ENCODE data around the gene TPM3.

TPM3 gene

DNA sequence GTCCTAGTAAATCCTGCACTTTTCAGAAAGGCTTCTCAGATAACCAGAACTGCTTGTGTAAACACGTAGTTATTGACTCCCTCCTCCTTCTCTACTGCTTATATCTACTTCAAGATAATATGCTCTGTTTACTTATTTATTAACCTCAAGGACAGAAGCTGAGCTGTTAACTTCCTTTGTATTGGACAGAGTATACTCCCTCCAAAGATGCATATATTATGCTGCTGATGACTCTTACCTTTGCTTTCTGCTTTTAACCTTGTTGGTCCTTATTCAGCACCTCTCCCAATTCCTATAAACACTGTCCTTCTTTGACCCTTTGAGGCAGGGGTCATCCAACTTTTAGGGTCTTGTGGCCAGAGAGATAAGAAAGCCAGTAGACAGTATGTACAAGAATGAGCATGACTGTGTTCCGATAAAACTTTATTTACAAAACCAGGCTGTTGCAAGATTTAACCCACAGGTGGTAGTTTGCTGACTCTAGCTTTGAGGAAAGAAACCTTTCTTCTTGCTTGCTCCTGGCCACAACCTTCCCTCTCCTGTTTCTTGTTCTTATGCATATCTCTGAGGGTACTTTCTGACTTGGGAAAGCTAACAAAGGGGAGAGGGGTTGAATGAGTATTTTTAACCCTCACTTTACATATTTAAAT, 4.9 kb downstream of the TPM3 start:
- DNase-seq, result no peak
- in situ Hi-C loops (cut with HindIII; ENCODE audit: low pct_ligation_motif_present, low sequenced_read_pairs), result no loop called here
- no peaks in the 10 kb centered on the region for H3K27me3 ChIP-seq (replicated peaks)

DNA sequence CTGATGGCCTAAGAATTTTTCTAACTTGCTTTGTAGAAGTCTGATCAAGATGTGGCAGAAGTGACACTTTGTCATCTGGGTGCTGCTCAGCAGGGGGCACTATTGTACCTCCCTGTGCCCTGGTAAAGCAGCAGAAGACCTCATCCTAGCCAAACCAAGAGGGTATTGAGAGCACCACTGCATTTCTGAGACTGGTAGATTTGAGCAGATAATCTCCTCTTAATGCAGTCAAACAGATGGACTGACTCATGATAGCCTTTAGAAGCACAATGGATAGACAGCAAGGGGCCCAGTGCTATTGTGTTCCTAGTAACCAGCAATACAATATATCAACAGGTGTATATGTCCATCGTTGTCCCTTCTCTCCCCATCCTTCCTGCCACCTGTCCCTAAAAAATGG, 5.7 kb downstream of the TPM3 start:
- Histone ChIP-seq H3K27ac (no peak overlapping the region), H3K4me3 (ENCODE audit: low read depth, low read length) (no peak overlapping the region), H3K27me3 (replicated peaks) (no peaks in the 10 kb centered on the region), H3K36me3 (replicated peaks) (no peaks in the 10 kb centered on the region)
- TF ChIP-seq, protein P1, sequence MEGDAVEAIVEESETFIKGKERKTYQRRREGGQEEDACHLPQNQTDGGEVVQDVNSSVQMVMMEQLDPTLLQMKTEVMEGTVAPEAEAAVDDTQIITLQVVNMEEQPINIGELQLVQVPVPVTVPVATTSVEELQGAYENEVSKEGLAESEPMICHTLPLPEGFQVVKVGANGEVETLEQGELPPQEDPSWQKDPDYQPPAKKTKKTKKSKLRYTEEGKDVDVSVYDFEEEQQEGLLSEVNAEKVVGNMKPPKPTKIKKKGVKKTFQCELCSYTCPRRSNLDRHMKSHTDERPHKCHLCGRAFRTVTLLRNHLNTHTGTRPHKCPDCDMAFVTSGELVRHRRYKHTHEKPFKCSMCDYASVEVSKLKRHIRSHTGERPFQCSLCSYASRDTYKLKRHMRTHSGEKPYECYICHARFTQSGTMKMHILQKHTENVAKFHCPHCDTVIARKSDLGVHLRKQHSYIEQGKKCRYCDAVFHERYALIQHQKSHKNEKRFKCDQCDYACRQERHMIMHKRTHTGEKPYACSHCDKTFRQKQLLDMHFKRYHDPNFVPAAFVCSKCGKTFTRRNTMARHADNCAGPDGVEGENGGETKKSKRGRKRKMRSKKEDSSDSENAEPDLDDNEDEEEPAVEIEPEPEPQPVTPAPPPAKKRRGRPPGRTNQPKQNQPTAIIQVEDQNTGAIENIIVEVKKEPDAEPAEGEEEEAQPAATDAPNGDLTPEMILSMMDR (IDR thresholded peaks at IDR 0.05; ENCODE audit: low read depth, low read length, missing control alignments), result peak; percentile 64
- peak; percentile 35 for DNase-seq
- in situ Hi-C loops (cut with HindIII; ENCODE audit: low pct_ligation_motif_present, low sequenced_read_pairs), result no loop called here

More for the DNA sequence above, 4.9 kb downstream of the TPM3 start:
- no peak overlapping the region for H3K27ac ChIP-seq
- no peak overlapping the region for H3K4me3 ChIP-seq (ENCODE audit: low read depth, low read length)
- TF ChIP-seq, protein P1 (IDR thresholded peaks at IDR 0.05; ENCODE audit: low read depth, low read length, missing control alignments), result no peak
- H3K36me3 ChIP-seq (replicated peaks), result no peaks in the 10 kb centered on the region

DNA sequence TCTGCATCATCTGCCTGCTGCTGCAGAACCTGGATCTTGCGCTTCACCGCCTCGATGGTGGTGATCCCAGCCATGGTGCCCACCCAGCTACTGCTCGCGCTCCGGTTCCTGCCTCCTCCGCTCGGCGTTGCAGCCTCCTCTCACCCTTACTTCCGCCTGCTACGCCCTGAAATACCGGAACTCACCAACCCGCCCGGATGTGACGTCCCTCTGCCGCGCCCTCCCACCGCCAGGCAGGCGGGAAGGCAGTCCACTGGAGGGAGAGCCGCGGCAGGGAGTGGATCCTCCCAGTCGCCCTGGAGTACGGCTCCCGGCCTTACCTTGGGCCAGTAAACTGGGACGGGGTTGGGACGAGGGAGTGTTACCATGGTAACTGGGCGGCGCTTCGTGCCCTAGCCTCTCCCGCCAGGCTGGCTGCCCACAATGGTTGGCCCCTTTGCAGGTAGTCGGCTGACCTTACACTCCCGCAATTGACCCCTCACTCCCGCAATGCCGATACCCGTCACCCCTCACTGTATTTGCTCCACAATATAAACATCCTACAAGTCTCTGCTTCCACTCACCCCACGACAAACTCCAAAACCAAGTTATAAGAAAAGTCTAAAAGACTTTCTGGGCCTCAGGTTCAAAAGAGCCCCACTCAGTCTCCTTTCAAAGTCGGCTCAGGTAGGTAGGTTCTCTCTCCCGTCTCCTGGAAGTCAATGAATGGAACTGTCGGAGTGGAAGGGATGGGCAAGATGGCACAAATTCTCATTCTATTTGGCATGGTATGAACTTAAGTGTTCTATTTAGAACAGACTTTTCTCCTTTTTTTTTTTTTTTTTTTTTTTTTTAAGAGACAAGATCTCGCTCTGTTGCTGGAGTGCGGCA, 8.6 kb downstream of the TPM3 start:
- DNase-seq, result peak; percentile 94
- Histone ChIP-seq H3K27me3 (replicated peaks) (no peaks in the 10 kb centered on the region), H3K4me3 (ENCODE audit: low read depth, low read length) (peak overlapping the region; percentile 100), H3K27ac (peak overlapping the region; percentile 76), H3K36me3 (replicated peaks) (peaks cover 5% of the 10 kb centered on the region)
- in situ Hi-C loops (cut with HindIII; ENCODE audit: low pct_ligation_motif_present, low sequenced_read_pairs), result no loop called here
- TF ChIP-seq, protein P1 (IDR thresholded peaks at IDR 0.05; ENCODE audit: low read depth, low read length, missing control alignments), result no peak

- in situ Hi-C loops (cut with HindIII; ENCODE audit: low pct_ligation_motif_present, low sequenced_read_pairs), result no loop called here
- H3K27ac ChIP-seq, result peak overlapping the region; percentile 76
- H3K4me3 ChIP-seq (ENCODE audit: low read depth, low read length), result peak overlapping the region; percentile 100
- H3K36me3 ChIP-seq (replicated peaks), result peaks cover 10% of the 10 kb centered on the region
- peak; percentile 68 for DNase-seq
- TF ChIP-seq, protein P1 (IDR thresholded peaks at IDR 0.05; ENCODE audit: low read depth, low read length, missing control alignments), result no peak
- H3K27me3 ChIP-seq (replicated peaks), result no peaks in the 10 kb centered on the region
These were observed 9.4 kb downstream of the TPM3 start for GRCh38 chr1:154182344-154183045.

DNA sequence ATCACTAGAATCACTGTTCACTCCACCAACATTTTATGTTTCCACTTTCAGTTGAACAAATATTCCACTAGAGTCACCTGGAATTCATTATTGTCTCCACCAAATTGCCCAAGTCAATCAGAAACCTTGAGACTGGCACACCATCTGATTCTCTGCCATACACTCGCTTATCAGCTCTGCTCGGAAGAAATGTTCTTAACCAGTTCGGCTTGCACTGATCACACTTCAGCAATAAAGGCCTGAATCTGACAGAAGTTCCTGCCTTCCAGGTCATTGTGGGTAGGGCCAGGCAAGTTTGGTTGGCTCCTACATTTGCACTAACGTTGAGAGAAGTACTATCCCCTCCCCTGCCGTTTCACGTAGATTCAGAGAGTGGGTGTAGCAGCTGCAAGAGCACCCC, 10.0 kb downstream of the TPM3 start:
- H3K4me3 ChIP-seq (ENCODE audit: low read depth, low read length), result peak overlapping the region; percentile 100
- peak overlapping the region; percentile 76 for H3K27ac ChIP-seq
- in situ Hi-C loops (cut with HindIII; ENCODE audit: low pct_ligation_motif_present, low sequenced_read_pairs), result no loop called here
- DNase-seq, result no peak
- TF ChIP-seq, protein P1 (IDR thresholded peaks at IDR 0.05; ENCODE audit: low read depth, low read length, missing control alignments), result no peak
- no peaks in the 10 kb centered on the region for H3K27me3 ChIP-seq (replicated peaks)
- peaks cover 10% of the 10 kb centered on the region for H3K36me3 ChIP-seq (replicated peaks)
